Upper lobe of left lung (tissue), 6 donors: ENCODE data around the gene METTL13. TPM values are rescaled to one million over a fixed set of nuclear protein-coding genes. Genes with fewer than 3 reads are reported as not detected.

ENCODE experiments used
- ATAC-seq, 2 donors: fragments of 200-7000 bp; cut with Tn5 transposase; one replicate each; pipeline ENCODE4 v1.9.1; 2022; ENCODE audit warnings: mild to moderate bottlenecking in 2 of 2, moderate library complexity in 2 of 2; ENCODE audit not compliant: low FRiP score in 2 of 2
- DNase-seq, 2 donors: peaks; one replicate each; pipeline ENCODE4 v3.0.0-alpha.2; 2019 to 2020
- H3K27ac ChIP-seq, 4 donors: fragments of 200-600 bp; sonication (generic); one replicate each; pipeline ENCODE4 v1.5.1; 2016 to 2019
- H3K27me3 ChIP-seq, 4 donors: fragments of 200-600 bp; sonication (generic); one replicate each; pipeline ENCODE4 v1.5.1; 2017 to 2019
- H3K36me3 ChIP-seq, 4 donors: fragments of 200-600 bp; sonication (generic); one replicate each; pipeline ENCODE4 v1.5.1; 2016 to 2019
- H3K4me1 ChIP-seq, 4 donors: fragments of 200-600 bp; sonication (generic); one replicate each; pipeline ENCODE4 v1.5.1; 2018 to 2019
- H3K4me3 ChIP-seq, 4 donors: fragments of 200-600 bp; sonication (generic); one replicate each; pipeline ENCODE4 v1.5.1; 2017 to 2019; ENCODE audit warnings: mild to moderate bottlenecking in 2 of 4, moderate library complexity in 1 of 4
- H3K9me3 ChIP-seq, 4 donors: fragments of 200-600 bp; sonication (generic); one replicate each; pipeline ENCODE4 v1.5.1; 2018 to 2019
- CTCF ChIP-seq, 6 experiments: fragments of 450-650 bp in 4 of 6; fragments of 200-600 bp in 2 of 6; sonication (generic) in 2 of 6; IDR thresholded peaks; one replicate each; pipeline ENCODE4 v1.5.1; 2016 to 2019; ENCODE audit warnings: antibody characterized with exemption in 6 of 6
- EP300 ChIP-seq, 4 donors: sonication (generic); formaldehyde crosslinking; IDR thresholded peaks; one replicate each; pipeline ENCODE4 v1.5.1; 2017; ENCODE audit warnings: antibody characterized with exemption in 4 of 4, control low read depth in 2 of 4
- POLR2A ChIP-seq, 4 donors: fragments of 450-650 bp; IDR thresholded peaks; one replicate each; pipeline ENCODE4 v1.5.1; 2016 to 2017; ENCODE audit warnings: antibody characterized with exemption in 4 of 4, mild to moderate bottlenecking in 2 of 4
- POLR2AphosphoS5 ChIP-seq, 2 donors: sonication (generic); formaldehyde crosslinking; IDR thresholded peaks; one replicate each; pipeline ENCODE4 v1.5.1; 2017; ENCODE audit warnings: antibody characterized with exemption in 2 of 2
- WGBS, 2 donors: methylation state at CpG; one replicate each; pipeline ENCODE4 v1.1.5; 2017 to 2018; 5-methylcytosine and 5-hydroxymethylcytosine counted together
- total RNA-seq, 6 donors: library from RNA; depleted of rRNA in 4 of 6; stranded (reverse); fragments of >200 nt in 4 of 6; gene quantifications; one replicate each; pipeline versions ENCODE4 v1.1.0 to v1.2.1, GENCODE V29; 2016 to 2021
- donor health status: DM: no; HTN: no; CAD: no; lungs with moderate emphysema.
- donor health status: DM: no; HTN: yes; CAD: no; lungs with severe emphysema.

METTL13 gene
- total RNA-seq, 6 donors from 2014 or later, result 13.9 to 33.5 (median 27.6) TPM

GRCh38 chr1:171792656-171793369, 11.4 kb downstream of the METTL13 start:
- TF ChIP-seq EP300 (IDR thresholded peaks at IDR 0.05), result no peak
- TF ChIP-seq CTCF (IDR thresholded peaks at IDR 0.05), result no peak
- no peak for TF ChIP-seq POLR2A (IDR thresholded peaks at IDR 0.05)
- no peak for TF ChIP-seq POLR2AphosphoS5 (IDR thresholded peaks at IDR 0.05)
- 88 to 91% methylated on average over 7 of the region's 7 CpGs for WGBS, 2 donors
- DNase-seq (no peak), ATAC-seq (no peak)
- Histone ChIP-seq H3K4me1 (peaks cover 0 to 5% (median 3%) of the 10 kb centered on the region in 4 donors), H3K4me3 (no peak overlapping the region), H3K27me3 (no peaks in the 10 kb centered on the region), H3K36me3 (peaks cover 35 to 100% (median 81%) of the 10 kb centered on the region in 4 donors), H3K9me3 (no peaks in the 10 kb centered on the region), H3K27ac (no peak overlapping the region)

GRCh38 chr1:171793636-171794035, 12.2 kb downstream of the METTL13 start:
- Histone ChIP-seq H3K4me3 (no peak overlapping the region), H3K9me3 (no peaks in the 10 kb centered on the region), H3K4me1 (peaks cover 0 to 5% (median 2%) of the 10 kb centered on the region in 4 donors), H3K36me3 (peaks cover 32 to 98% (median 73%) of the 10 kb centered on the region in 4 donors), H3K27me3 (no peaks in the 10 kb centered on the region), H3K27ac (no peak overlapping the region)
- no peak for TF ChIP-seq POLR2AphosphoS5 (IDR thresholded peaks at IDR 0.05)
- no peak for TF ChIP-seq POLR2A (IDR thresholded peaks at IDR 0.05)
- TF ChIP-seq EP300 (IDR thresholded peaks at IDR 0.05), result no peak
- no peak for TF ChIP-seq CTCF (IDR thresholded peaks at IDR 0.05)
- DNase-seq (no peak), ATAC-seq (no peak)
- WGBS, 2 donors, result 100% methylated on average over 1 of the region's 1 CpG

GRCh38 chr1:171794085-171794484, 12.6 kb downstream of the METTL13 start:
- H3K27me3 ChIP-seq, result no peaks in the 10 kb centered on the region
- TF ChIP-seq EP300 (IDR thresholded peaks at IDR 0.05) (no peak), POLR2AphosphoS5 (IDR thresholded peaks at IDR 0.05) (no peak), POLR2A (IDR thresholded peaks at IDR 0.05) (no peak)
- no peak for DNase-seq
- H3K27ac ChIP-seq, result no peak overlapping the region
- no peak overlapping the region for H3K4me3 ChIP-seq
- H3K36me3 ChIP-seq, result peaks cover 29 to 94% (median 69%) of the 10 kb centered on the region in 4 donors
- no peak for ATAC-seq
- H3K4me1 ChIP-seq, result peaks cover 0 to 1% (median 0%) of the 10 kb centered on the region in 4 donors
- WGBS, 2 donors, result 93 to 96% methylated on average over 4 of the region's 4 CpGs
- no peaks in the 10 kb centered on the region for H3K9me3 ChIP-seq

GRCh38 chr1:171796592-171796991, 15.1 kb downstream of the METTL13 start:
- no peaks in the 10 kb centered on the region for H3K4me1 ChIP-seq
- H3K4me3 ChIP-seq, result no peak overlapping the region
- WGBS, 2 donors, result 96 to 98% methylated on average over 5 of the region's 5 CpGs
- TF ChIP-seq EP300 (IDR thresholded peaks at IDR 0.05) (no peak), POLR2A (IDR thresholded peaks at IDR 0.05) (no peak), POLR2AphosphoS5 (IDR thresholded peaks at IDR 0.05) (no peak), CTCF (IDR thresholded peaks at IDR 0.05) (no peak)
- DNase-seq (no peak), ATAC-seq (no peak)
- no peaks in the 10 kb centered on the region for H3K9me3 ChIP-seq
- no peak overlapping the region for H3K27ac ChIP-seq
- H3K27me3 ChIP-seq, result no peaks in the 10 kb centered on the region
- H3K36me3 ChIP-seq, result peaks cover 17 to 69% (median 50%) of the 10 kb centered on the region in 4 donors

- 91 to 93% methylated on average over 3 of the region's 3 CpGs for WGBS, 2 donors
- ATAC-seq, result no peak
- no peak overlapping the region for H3K4me3 ChIP-seq
Observed at GRCh38 chr1:171798311-171798710, 16.9 kb downstream of the METTL13 start.

More at GRCh38 chr1:171798311-171798710, 16.9 kb downstream of the METTL13 start:
- Histone ChIP-seq H3K27ac (no peak overlapping the region), H3K4me1 (peaks cover 0 to 7% (median 0%) of the 10 kb centered on the region in 4 donors), H3K9me3 (no peaks in the 10 kb centered on the region), H3K36me3 (peaks cover 10 to 52% (median 37%) of the 10 kb centered on the region in 4 donors), H3K27me3 (no peaks in the 10 kb centered on the region)
- no peak for DNase-seq
- TF ChIP-seq EP300 (IDR thresholded peaks at IDR 0.05) (no peak), POLR2A (IDR thresholded peaks at IDR 0.05) (no peak)
